K562 treated with DMSO at 1 percent for 24 hours (cell line): ENCODE measurements around the gene TIMM8A. TPM values are rescaled to one million over a fixed set of nuclear protein-coding genes. Genes with fewer than 3 reads are reported as not detected.

ENCODE experiments used
- total RNA-seq: library from RNA; unstranded; fragments of 300-600 nt; gene quantifications from 2 replicates; pipeline ENCODE4 v1.2.3, GENCODE V29; 2022; ENCODE audit warnings: low read depth; ENCODE audit not compliant: insufficient read depth

Gene TIMM8A, protein sequence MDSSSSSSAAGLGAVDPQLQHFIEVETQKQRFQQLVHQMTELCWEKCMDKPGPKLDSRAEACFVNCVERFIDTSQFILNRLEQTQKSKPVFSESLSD
- total RNA-seq: 7.6 TPM in 2 replicates

DNA sequence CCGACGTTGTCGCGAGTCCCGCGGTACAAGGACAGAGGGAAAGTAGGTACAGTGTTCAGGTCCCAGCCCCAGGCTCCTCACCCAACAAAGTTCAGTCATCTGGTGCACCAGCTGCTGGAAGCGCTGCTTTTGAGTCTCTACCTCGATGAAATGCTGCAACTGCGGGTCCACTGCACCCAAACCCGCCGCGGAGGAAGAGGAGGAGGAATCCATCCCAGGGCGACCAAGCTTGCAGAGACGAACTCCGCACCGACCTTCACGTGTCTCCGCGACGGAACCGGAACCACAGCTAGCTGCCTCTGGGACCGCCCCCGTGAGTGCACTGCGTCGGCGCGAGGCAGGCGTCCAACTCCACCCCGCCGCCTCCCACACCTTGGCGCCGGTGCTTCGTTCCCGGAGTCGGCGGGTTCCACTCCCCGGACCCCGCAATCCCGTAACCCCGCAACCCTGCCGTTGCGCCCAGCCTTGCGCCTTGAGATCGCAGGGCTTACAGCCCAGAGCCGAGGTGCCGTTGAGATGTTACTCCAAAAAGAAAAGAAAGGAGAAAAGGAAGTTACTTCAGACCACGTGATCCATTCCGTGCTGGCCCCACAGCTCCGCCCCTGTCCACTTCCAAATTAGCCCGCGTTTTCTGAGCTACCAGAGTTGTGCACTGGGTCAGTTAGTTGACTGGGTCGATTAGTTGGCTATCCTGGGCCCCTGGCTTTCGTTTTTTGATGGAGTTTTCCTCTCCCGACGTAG lies at the start of gene TIMM8A:
TIMM8A (minus strand) TSS at position 291 of the 741 bp plus-strand sequence; CDS start at position 213, 78 bp downstream.

GRCh38 chrX:101390664-101391525 lies 42.4 kb upstream of the TIMM8A start, which contains the start of gene RPL36A:
Gene RPL36A (plus strand): TSS chrX:101391011. CDS start chrX:101391044, 33 bp downstream.

DNA sequence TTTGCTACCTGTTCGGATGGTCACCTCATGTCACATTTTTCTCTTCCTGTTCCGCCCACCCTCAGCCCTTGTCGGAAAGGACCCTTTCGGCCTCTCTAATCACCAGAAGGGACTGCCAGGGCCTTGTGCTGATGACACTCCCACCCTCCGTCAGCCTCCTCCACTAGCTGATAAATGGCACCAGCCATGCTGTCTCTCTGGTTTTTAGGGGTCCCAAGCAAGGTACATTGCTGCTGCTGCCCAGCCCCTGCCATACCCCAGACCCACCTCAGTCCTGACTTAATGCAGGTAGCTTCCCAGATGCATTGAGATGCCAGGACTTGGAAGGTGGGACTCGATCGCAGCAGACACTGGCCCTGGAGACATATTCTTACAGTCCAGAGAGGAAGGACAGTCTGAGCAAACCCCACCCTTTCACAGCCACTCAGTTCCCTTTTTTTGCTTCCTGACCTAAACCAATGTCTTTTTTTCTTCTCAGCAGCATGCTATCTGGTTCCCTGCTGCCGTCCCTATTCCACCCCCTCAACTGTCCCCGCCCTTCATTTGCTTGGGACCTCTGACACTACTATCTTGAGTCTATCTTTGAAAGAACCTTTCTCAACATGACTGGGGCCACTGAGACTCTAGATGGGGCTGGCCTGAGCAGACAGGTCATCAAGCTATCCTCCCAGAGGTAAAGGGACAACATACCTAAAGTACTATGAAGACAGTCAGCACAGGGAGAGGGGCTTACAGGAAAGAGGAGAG lies 37.4 kb upstream of the TIMM8A start, which contains the start of gene BTK:
BTK (minus strand) TSS at position 397 of the 747 bp plus-strand sequence. CDS start 10,907 bp downstream, outside the sequence.

Other genes with a start within 250 kb of the TIMM8A start
- 0.19 and 0.22 TPM in 2 replicates for gene DRP2, start 129.0 kb downstream of the TIMM8A start, total RNA-seq
- gene TAF7L, start 57.4 kb downstream of the TIMM8A start, total RNA-seq: not detected in 2 replicates
- gene BTK, start 37.4 kb upstream of the TIMM8A start, total RNA-seq: 24.7 and 28.3 TPM in 2 replicates
- 4,527 and 4,949 TPM in 2 replicates for gene RPL36A, start 42.3 kb upstream of the TIMM8A start, total RNA-seq
- 48.6 and 53.0 TPM in 2 replicates for gene GLA, start 59.2 kb upstream of the TIMM8A start, total RNA-seq
- gene HNRNPH2, start 59.5 kb upstream of the TIMM8A start, total RNA-seq: 34.6 and 39.8 TPM in 2 replicates
- gene ARMCX4, start 136.7 kb upstream of the TIMM8A start, total RNA-seq: not detected in 2 replicates
- gene ARMCX1, start 201.8 kb upstream of the TIMM8A start, total RNA-seq: 0.96 TPM in 1 of 2 replicates, not detected in the other